Measurements from ENCODE around the gene NRG2. TPM values are rescaled to one million over a fixed set of nuclear protein-coding genes. Genes with fewer than 3 reads are reported as not detected.

NRG2 gene
- total RNA-seq, 1 donor from 2014 or later: 0.81 TPM

DNA sequence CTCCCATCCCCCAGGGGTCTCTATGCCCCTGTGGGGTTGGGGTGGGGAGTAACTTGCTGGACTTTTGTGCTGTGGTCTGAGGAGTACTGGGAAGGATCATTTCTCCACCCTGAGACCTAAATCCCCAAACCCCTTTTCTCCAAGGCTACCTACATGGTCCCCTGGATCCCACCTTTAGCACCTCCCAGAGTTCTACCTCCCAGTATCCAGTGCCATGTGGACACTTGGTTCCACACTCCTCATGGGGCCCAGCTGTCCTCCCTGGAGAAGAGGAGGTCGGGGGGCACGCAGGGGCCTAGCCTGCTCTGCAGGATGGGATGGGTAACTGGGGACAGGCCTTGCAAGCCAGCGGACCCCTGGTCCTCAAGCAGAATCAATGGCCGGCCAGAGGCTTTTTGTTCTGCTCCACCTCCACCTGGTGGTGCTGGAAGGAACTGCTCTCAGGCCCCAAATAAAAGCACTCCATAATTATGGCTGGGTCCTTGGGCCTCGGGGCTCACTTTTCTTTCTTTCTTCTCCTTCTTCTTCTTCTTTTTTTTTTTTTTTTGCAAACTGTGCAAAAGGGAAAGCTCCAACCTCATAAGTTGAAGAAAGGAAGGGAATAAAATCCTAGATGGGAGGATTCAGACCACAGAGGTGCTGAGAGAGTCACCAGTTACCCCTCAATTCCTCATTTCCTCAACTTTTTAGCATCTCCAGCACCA, 179.1 kb downstream of the NRG2 start:
- peaks cover 6% of the 10 kb centered on the region for H3K27me3 Mint-ChIP-seq (ENCODE audit: unreplicated experiment)
- H3K36me3 Mint-ChIP-seq (ENCODE audit: unreplicated experiment): peaks cover 3% of the 10 kb centered on the region
- TF ChIP-seq CTCF (IDR thresholded peaks at IDR 0.05; ENCODE audit: partially characterized antibody, unreplicated experiment): peak; percentile 94
- H3K27ac Mint-ChIP-seq (ENCODE audit: unreplicated experiment): no peak overlapping the region
- H3K4me3 Mint-ChIP-seq (ENCODE audit: unreplicated experiment): no peak overlapping the region
- H3K4me1 Mint-ChIP-seq (ENCODE audit: low read depth, unreplicated experiment): peaks cover 2% of the 10 kb centered on the region
- peaks cover 3% of the 10 kb centered on the region for H3K9me3 Mint-ChIP-seq (ENCODE audit: unreplicated experiment)
- peak; percentile 85 for DNase-seq

- peaks cover 3% of the 10 kb centered on the region for H3K36me3 Mint-ChIP-seq (ENCODE audit: unreplicated experiment)
- TF ChIP-seq CTCF (IDR thresholded peaks at IDR 0.05; ENCODE audit: partially characterized antibody, unreplicated experiment): no peak
- H3K27ac Mint-ChIP-seq (ENCODE audit: unreplicated experiment): no peak overlapping the region
- peaks cover 6% of the 10 kb centered on the region for H3K27me3 Mint-ChIP-seq (ENCODE audit: unreplicated experiment)
- DNase-seq: no peak
- no peak overlapping the region for H3K4me3 Mint-ChIP-seq (ENCODE audit: unreplicated experiment)
- H3K4me1 Mint-ChIP-seq (ENCODE audit: low read depth, unreplicated experiment): peaks cover 2% of the 10 kb centered on the region
- H3K9me3 Mint-ChIP-seq (ENCODE audit: unreplicated experiment): peaks cover 3% of the 10 kb centered on the region
Measured at GRCh38 chr5:139863361-139863760, 179.7 kb downstream of the NRG2 start.

DNA sequence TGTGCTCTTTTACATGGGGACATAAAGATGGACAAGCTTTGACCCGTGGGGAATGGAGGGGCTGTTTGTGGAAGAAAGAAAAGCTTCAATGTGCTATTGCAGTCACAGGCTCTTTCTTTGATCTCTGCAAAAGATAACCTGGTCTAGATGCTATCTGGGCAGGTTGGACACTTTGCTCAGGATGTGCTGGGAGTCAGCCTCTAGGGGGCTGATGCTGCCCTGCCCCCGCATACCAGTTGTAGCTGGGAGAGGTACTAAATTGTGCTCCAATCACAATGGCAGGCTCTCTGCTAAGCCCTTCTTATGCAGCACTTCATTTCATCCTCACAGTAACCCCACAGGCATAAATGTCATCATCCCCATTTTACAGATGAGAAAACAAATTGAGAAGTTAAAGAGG, 180.3 kb downstream of the NRG2 start:
- H3K27ac Mint-ChIP-seq (ENCODE audit: unreplicated experiment): no peak overlapping the region
- no peak overlapping the region for H3K4me3 Mint-ChIP-seq (ENCODE audit: unreplicated experiment)
- peaks cover 3% of the 10 kb centered on the region for H3K36me3 Mint-ChIP-seq (ENCODE audit: unreplicated experiment)
- H3K27me3 Mint-ChIP-seq (ENCODE audit: unreplicated experiment): peaks cover 6% of the 10 kb centered on the region
- H3K4me1 Mint-ChIP-seq (ENCODE audit: low read depth, unreplicated experiment): peaks cover 2% of the 10 kb centered on the region
- TF ChIP-seq CTCF (IDR thresholded peaks at IDR 0.05; ENCODE audit: partially characterized antibody, unreplicated experiment): no peak
- DNase-seq: no peak
- H3K9me3 Mint-ChIP-seq (ENCODE audit: unreplicated experiment): peaks cover 3% of the 10 kb centered on the region

- peaks cover 3% of the 10 kb centered on the region for H3K36me3 Mint-ChIP-seq (ENCODE audit: unreplicated experiment)
- peaks cover 6% of the 10 kb centered on the region for H3K27me3 Mint-ChIP-seq (ENCODE audit: unreplicated experiment)
- TF ChIP-seq CTCF (IDR thresholded peaks at IDR 0.05; ENCODE audit: partially characterized antibody, unreplicated experiment): no peak
- no peak overlapping the region for H3K4me3 Mint-ChIP-seq (ENCODE audit: unreplicated experiment)
- no peak overlapping the region for H3K27ac Mint-ChIP-seq (ENCODE audit: unreplicated experiment)
- H3K9me3 Mint-ChIP-seq (ENCODE audit: unreplicated experiment): peaks cover under 1% of the 10 kb centered on the region
- peaks cover 2% of the 10 kb centered on the region for H3K4me1 Mint-ChIP-seq (ENCODE audit: low read depth, unreplicated experiment)
- no peak for DNase-seq
Measured at GRCh38 chr5:139862313-139862712, 180.8 kb downstream of the NRG2 start.

- Mint-ChIP-seq H3K4me3 (ENCODE audit: unreplicated experiment) (no peak overlapping the region), H3K27me3 (ENCODE audit: unreplicated experiment) (peaks cover 6% of the 10 kb centered on the region), H3K36me3 (ENCODE audit: unreplicated experiment) (peaks cover 3% of the 10 kb centered on the region), H3K4me1 (ENCODE audit: low read depth, unreplicated experiment) (peaks cover 2% of the 10 kb centered on the region), H3K9me3 (ENCODE audit: unreplicated experiment) (no peaks in the 10 kb centered on the region), H3K27ac (ENCODE audit: unreplicated experiment) (no peak overlapping the region)
- no peak for TF ChIP-seq CTCF (IDR thresholded peaks at IDR 0.05; ENCODE audit: partially characterized antibody, unreplicated experiment)
- no peak for DNase-seq
Measured at GRCh38 chr5:139861889-139862207, 181.3 kb downstream of the NRG2 start.
